ENCODE results near the gene NTN1. TPM values are rescaled to one million over a fixed set of nuclear protein-coding genes. Genes with fewer than 3 reads are reported as not detected.

Gene NTN1
- total RNA-seq, 1 experiment from 2014 or later, result 1.2 TPM

DNA sequence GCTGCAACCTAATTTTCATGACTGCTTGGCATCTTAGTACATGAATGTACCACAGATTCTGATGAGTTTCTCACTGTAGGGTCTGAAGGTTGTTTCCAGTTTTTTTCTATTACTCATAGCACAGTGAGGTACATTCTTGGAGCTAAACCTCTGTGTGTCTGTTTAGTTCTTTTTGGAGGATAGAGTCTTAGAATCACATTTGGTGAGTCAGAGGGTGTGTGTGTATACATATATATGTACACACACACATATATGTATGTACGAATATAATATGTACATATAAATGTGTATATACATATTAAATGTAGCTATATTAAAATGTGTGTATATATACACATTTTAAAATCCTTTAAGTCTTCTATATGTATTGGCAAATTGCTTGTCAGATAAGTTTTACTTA lies 72.9 kb downstream of the NTN1 start:
- Histone ChIP-seq H3K18ac (ENCODE audit: insufficient read length, low read depth, low read length) (no peak overlapping the region), H3K27ac (ENCODE audit: insufficient read length, low read depth, low read length) (no peak overlapping the region), H3T11ph (ENCODE audit: low read length) (no peak overlapping the region), H2BK20ac (ENCODE audit: low read depth, low read length, poor library complexity, severe bottlenecking) (no peak overlapping the region), H4K91ac (ENCODE audit: insufficient read length, low read depth, low read length) (no peak overlapping the region), H3K27me3 (ENCODE audit: insufficient read depth, low read length) (no peaks in the 10 kb centered on the region), H2AFZ (ENCODE audit: low read length) (no peak overlapping the region), H3K4me1 (ENCODE audit: insufficient read depth, low read length) (no peaks in the 10 kb centered on the region), H3K79me1 (ENCODE audit: insufficient read depth, low read depth, low read length, poor library complexity, severe bottlenecking) (no peaks in the 10 kb centered on the region), H3K4me2 (ENCODE audit: insufficient read depth, insufficient read length, low read length) (no peak overlapping the region), H3K79me2 (ENCODE audit: insufficient read depth, low read length) (no peaks in the 10 kb centered on the region), H4K5ac (ENCODE audit: insufficient read length, low read depth, low read length) (no peak overlapping the region), H3K56ac (ENCODE audit: insufficient read length, low read depth, low read length) (no peak overlapping the region), H3K23me2 (ENCODE audit: insufficient read length, low read depth, low read length, poor library complexity, severe bottlenecking) (no peaks in the 10 kb centered on the region), H2BK120ac (ENCODE audit: low read depth, low read length, poor library complexity, severe bottlenecking) (no peak overlapping the region), H3K9ac (ENCODE audit: extremely low read depth, insufficient read length, low read length) (no peak overlapping the region), H2BK5ac (ENCODE audit: insufficient read length, low read length) (no peak overlapping the region), H2BK15ac (ENCODE audit: low read depth, low read length) (no peak overlapping the region), H4K8ac (replicated peaks; ENCODE audit: insufficient read length, low read depth, low read length) (no peak overlapping the region), H2BK12ac (ENCODE audit: insufficient read length, low read depth, low read length) (no peak overlapping the region), H3K23ac (ENCODE audit: insufficient read length, low read depth, low read length) (no peak overlapping the region), H3K9me3 (ENCODE audit: control insufficient read depth, low read depth, low read length) (no peaks in the 10 kb centered on the region), H4K20me1 (ENCODE audit: control insufficient read depth, insufficient read depth, insufficient read length) (no peaks in the 10 kb centered on the region), H3K4ac (ENCODE audit: low read depth, low read length) (no peak overlapping the region), H2AK5ac (ENCODE audit: insufficient read length, low read length) (no peak overlapping the region), H3K14ac (ENCODE audit: insufficient read depth, low read length) (no peak overlapping the region)
- Mint-ChIP-seq H3K27me3 (ENCODE audit: low read depth) (peaks cover 6% of the 10 kb centered on the region), H3K9me3 (peaks cover 6 to 11% of the 10 kb centered on the region in 2 experiments; a peak in 4 of 5 replicates), H3K27ac (no peak overlapping the region), H3K4me1 (peaks cover 3 to 5% of the 10 kb centered on the region in 2 experiments; a peak in 1 of 4 replicates), H3K36me3 (ENCODE audit: insufficient read depth in 1 of 3, low read depth in 3 of 3) (peaks cover 0 to 8% (median 5%) of the 10 kb centered on the region in 3 experiments; a peak in 5 of 7 replicates), H3K4me3 (no peak overlapping the region)
- no peak for DNase-seq
- TF ChIP-seq, protein P1, sequence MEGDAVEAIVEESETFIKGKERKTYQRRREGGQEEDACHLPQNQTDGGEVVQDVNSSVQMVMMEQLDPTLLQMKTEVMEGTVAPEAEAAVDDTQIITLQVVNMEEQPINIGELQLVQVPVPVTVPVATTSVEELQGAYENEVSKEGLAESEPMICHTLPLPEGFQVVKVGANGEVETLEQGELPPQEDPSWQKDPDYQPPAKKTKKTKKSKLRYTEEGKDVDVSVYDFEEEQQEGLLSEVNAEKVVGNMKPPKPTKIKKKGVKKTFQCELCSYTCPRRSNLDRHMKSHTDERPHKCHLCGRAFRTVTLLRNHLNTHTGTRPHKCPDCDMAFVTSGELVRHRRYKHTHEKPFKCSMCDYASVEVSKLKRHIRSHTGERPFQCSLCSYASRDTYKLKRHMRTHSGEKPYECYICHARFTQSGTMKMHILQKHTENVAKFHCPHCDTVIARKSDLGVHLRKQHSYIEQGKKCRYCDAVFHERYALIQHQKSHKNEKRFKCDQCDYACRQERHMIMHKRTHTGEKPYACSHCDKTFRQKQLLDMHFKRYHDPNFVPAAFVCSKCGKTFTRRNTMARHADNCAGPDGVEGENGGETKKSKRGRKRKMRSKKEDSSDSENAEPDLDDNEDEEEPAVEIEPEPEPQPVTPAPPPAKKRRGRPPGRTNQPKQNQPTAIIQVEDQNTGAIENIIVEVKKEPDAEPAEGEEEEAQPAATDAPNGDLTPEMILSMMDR (conservative IDR thresholded peaks at IDR 0.05), result no peak
- no CpG with 5 or more reads among the region's 1 CpG for WGBS (ENCODE audit: extremely low coverage, insufficient read length, low lambda C conversion rate)
